ENCODE measurements around the gene ATP8A2. TPM values are rescaled to one million over a fixed set of nuclear protein-coding genes. Genes with fewer than 3 reads are reported as not detected.

ATP8A2 gene
- polyA plus RNA-seq, 1 donor from 2014 or later, result 11.9 TPM

- H3K4me2 ChIP-seq (ENCODE audit: low read length), result no peak overlapping the region
- H3K36me3 ChIP-seq (ENCODE audit: insufficient read depth, low read length), result no peaks in the 10 kb centered on the region
- no peaks in the 10 kb centered on the region for H3K79me2 ChIP-seq (replicated peaks; ENCODE audit: insufficient read depth, low read length)
- H3K9me3 ChIP-seq (ENCODE audit: low read length), result no peaks in the 10 kb centered on the region
- no peak overlapping the region for H3K4me3 ChIP-seq (ENCODE audit: low read length)
- no peak overlapping the region for H2AFZ ChIP-seq (ENCODE audit: low read depth, low read length)
- H3K27ac ChIP-seq (ENCODE audit: low read length), result no peak overlapping the region
- H3F3A ChIP-seq (ENCODE audit: insufficient read depth, low read length, poor library complexity, severe bottlenecking), result peaks cover 4% of the 10 kb centered on the region
- H3K9me2 ChIP-seq (ENCODE audit: insufficient read depth, low read length), result no peaks in the 10 kb centered on the region
- no peak for TF ChIP-seq EP300 (conservative IDR thresholded peaks at IDR 0.05; ENCODE audit: poor library complexity, severe bottlenecking)
- no peak for TF ChIP-seq SMC3 (conservative IDR thresholded peaks at IDR 0.05; ENCODE audit: poor library complexity)
- TF ChIP-seq RAD21 (conservative IDR thresholded peaks at IDR 0.05), result no peak
- no peak for TF ChIP-seq EZH2 (IDR thresholded peaks at IDR 0.05; ENCODE audit: borderline replicate concordance, insufficient read depth, low read length, poor library complexity, severe bottlenecking)
- no peak for TF ChIP-seq TAF1 (IDR thresholded peaks at IDR 0.05; ENCODE audit: low read depth)
- no peak for TF ChIP-seq CTCF (IDR thresholded peaks at IDR 0.05; ENCODE audit: poor library complexity, severe bottlenecking)
- TF ChIP-seq REST (IDR thresholded peaks at IDR 0.05; ENCODE audit: borderline replicate concordance), result no peak
- no peak overlapping the region for H3K9ac ChIP-seq (ENCODE audit: low read length)
- H3K27me3 ChIP-seq (ENCODE audit: insufficient read depth, low read depth, low read length), result no peaks in the 10 kb centered on the region
- H4K20me1 ChIP-seq (ENCODE audit: insufficient read depth), result no peaks in the 10 kb centered on the region
These were observed 541.2 kb downstream of the ATP8A2 start for GRCh38 chr13:25912961-25913360.

- Histone ChIP-seq H3K4me3 (ENCODE audit: low read length) (no peak overlapping the region), H3K36me3 (ENCODE audit: insufficient read depth, low read length) (no peaks in the 10 kb centered on the region), H3K27me3 (ENCODE audit: insufficient read depth, low read depth, low read length) (no peaks in the 10 kb centered on the region), H4K20me1 (ENCODE audit: insufficient read depth) (no peaks in the 10 kb centered on the region), H3F3A (ENCODE audit: insufficient read depth, low read length, poor library complexity, severe bottlenecking) (peaks cover 4% of the 10 kb centered on the region), H3K9ac (ENCODE audit: low read length) (no peak overlapping the region), H3K4me2 (ENCODE audit: low read length) (no peak overlapping the region), H3K79me2 (replicated peaks; ENCODE audit: insufficient read depth, low read length) (no peaks in the 10 kb centered on the region), H2AFZ (ENCODE audit: low read depth, low read length) (no peak overlapping the region), H3K27ac (ENCODE audit: low read length) (no peak overlapping the region), H3K9me3 (ENCODE audit: low read length) (no peaks in the 10 kb centered on the region), H3K9me2 (ENCODE audit: insufficient read depth, low read length) (no peaks in the 10 kb centered on the region)
- no peak for TF ChIP-seq REST (IDR thresholded peaks at IDR 0.05; ENCODE audit: borderline replicate concordance)
- no peak for TF ChIP-seq RAD21 (conservative IDR thresholded peaks at IDR 0.05)
- no peak for TF ChIP-seq MXI1 (conservative IDR thresholded peaks at IDR 0.05; ENCODE audit: poor library complexity, severe bottlenecking)
- TF ChIP-seq EZH2 (IDR thresholded peaks at IDR 0.05; ENCODE audit: borderline replicate concordance, insufficient read depth, low read length, poor library complexity, severe bottlenecking), result no peak
- no peak for TF ChIP-seq SMC3 (conservative IDR thresholded peaks at IDR 0.05; ENCODE audit: poor library complexity)
- TF ChIP-seq CTCF (IDR thresholded peaks at IDR 0.05; ENCODE audit: poor library complexity, severe bottlenecking), result no peak
- TF ChIP-seq EP300 (conservative IDR thresholded peaks at IDR 0.05; ENCODE audit: poor library complexity, severe bottlenecking), result no peak
- TF ChIP-seq POLR2AphosphoS5 (IDR thresholded peaks at IDR 0.05), result no peak
- TF ChIP-seq TAF1 (IDR thresholded peaks at IDR 0.05; ENCODE audit: low read depth), result no peak
These were observed 544.2 kb downstream of the ATP8A2 start for GRCh38 chr13:25915840-25916518.
